H1 (cell line): ENCODE measurements around the gene KIAA1328. TPM values are rescaled to one million over a fixed set of nuclear protein-coding genes. Genes with fewer than 3 reads are reported as not detected.

Experiments
- BRCA1 ChIP-seq: IDR thresholded peaks from 2 replicates; pipeline ENCODE4 v1.6.1; 2012; ENCODE audit warnings: low read depth, low read length, improper control_type of control experiment
- polyA plus RNA-seq, 7 experiments: library from polyadenylated mRNA; depleted of rRNA in 3 of 7; stranded (reverse) in 5 of 7; unstranded in 2 of 7; fragments of >200 nt in 5 of 7; fragments of 200-250 nt in 2 of 7; gene quantifications; 1 replicate in 5 of 7; 2 replicates in 1 of 7; 4 replicates in 1 of 7; pipeline versions ENCODE4 v1.2.1 to v1.2.3, GENCODE V29; 2011 to 2013; ENCODE audit warnings: missing spikeins in 2 of 7, mixed read lengths in 2 of 7
- total RNA-seq: library from RNA; stranded (reverse); fragmentation: NEBNext Ultra II Directional; extraction: Animal tissue kit (Norgen Biotek cat#: 25700); gene quantifications from 2 replicates; pipeline ENCODE4 v1.2.1, GENCODE V29; 2021

Gene KIAA1328
- total and polyA plus RNA-seq, 2 of the 8 experiments (the other 6 are each of a cell fraction or from before 2014, with no cell fraction given): 2.6 to 5.7 TPM

DNA sequence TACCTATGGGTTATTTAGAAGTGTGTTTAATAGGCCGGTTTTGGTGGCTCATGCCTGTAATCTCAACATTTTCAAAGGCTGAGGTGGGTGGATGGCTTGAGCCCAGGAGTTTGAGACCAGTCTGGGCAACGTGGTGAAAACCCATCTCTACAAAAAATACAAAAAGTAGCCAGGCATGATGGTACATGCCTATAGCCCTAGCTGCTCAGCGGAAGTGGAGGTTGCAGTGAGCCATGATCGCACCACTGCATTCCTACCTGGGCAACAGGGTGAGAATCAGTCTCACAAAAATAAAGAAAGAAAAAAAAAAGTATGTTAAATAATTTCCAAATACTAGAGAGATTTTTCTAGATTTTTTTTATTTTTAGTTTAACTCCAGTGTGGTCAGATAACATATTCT lies 316.0 kb downstream of the KIAA1328 start (continued):
- no peak for TF ChIP-seq BRCA1
